ENCODE measurements around the gene CKAP2L.

The CKAP2L gene

GRCh38 chr2:112758711-112759110 lies 5.7 kb downstream of the CKAP2L start:
- DNase-seq = no peak

- DNase-seq = peak in 1 of 5 experiments; percentile 30
Measured at GRCh38 chr2:112757265-112757664, 7.1 kb downstream of the CKAP2L start.

GRCh38 chr2:112756207-112756606 lies 8.2 kb downstream of the CKAP2L start:
- DNase-seq = no peak

GRCh38 chr2:112755444-112755843 lies 9.0 kb downstream of the CKAP2L start:
- DNase-seq = peak in 1 of 5 experiments; percentile 76

GRCh38 chr2:112754564-112754963 lies 9.8 kb downstream of the CKAP2L start:
- no peak for DNase-seq

- no peak for DNase-seq
Measured at GRCh38 chr2:112752667-112753066, 11.7 kb downstream of the CKAP2L start.

- DNase-seq = no peak
Measured at GRCh38 chr2:112751451-112752197, 12.8 kb downstream of the CKAP2L start.

GRCh38 chr2:112750560-112750843 lies 13.9 kb downstream of the CKAP2L start:
- peak in 1 of 5 experiments; percentile 74 for DNase-seq

- peak; percentile 57 to 85 (median 74) for DNase-seq
Measured at GRCh38 chr2:112749755-112750559, 14.5 kb downstream of the CKAP2L start.

GRCh38 chr2:112740527-112740926 lies 23.9 kb downstream of the CKAP2L start:
- DNase-seq = no peak

GRCh38 chr2:112737542-112738232 lies 26.7 kb downstream of the CKAP2L start:
- no peak for DNase-seq

- no peak for DNase-seq
Measured at GRCh38 chr2:112733871-112734270, 30.5 kb downstream of the CKAP2L start.

- DNase-seq = no peak
Measured at GRCh38 chr2:112733456-112733855, 31.0 kb downstream of the CKAP2L start.

- peak in 1 of 5 experiments; percentile 71 for DNase-seq
Measured at GRCh38 chr2:112731479-112731878, 32.9 kb downstream of the CKAP2L start.

GRCh38 chr2:112730791-112731190 lies 33.6 kb downstream of the CKAP2L start:
- DNase-seq = no peak

- no peak for DNase-seq
Measured at GRCh38 chr2:112730216-112730615, 34.2 kb downstream of the CKAP2L start.

- DNase-seq = no peak
Measured at GRCh38 chr2:112728378-112729175, 35.8 kb downstream of the CKAP2L start.

- no peak for DNase-seq
Measured at GRCh38 chr2:112728029-112728362, 36.4 kb downstream of the CKAP2L start.

- no peak for DNase-seq
Measured at GRCh38 chr2:112727276-112728028, 37.0 kb downstream of the CKAP2L start.

GRCh38 chr2:112726487-112727190 lies 37.8 kb downstream of the CKAP2L start:
- peak; percentile 71 to 89 (median 78) for DNase-seq
